ENCODE data around the gene SEPSECS. TPM values are rescaled to one million over a fixed set of nuclear protein-coding genes. Genes with fewer than 3 reads are reported as not detected.

SEPSECS gene
- total RNA-seq, 1 donor from 2014 or later = 10.3 TPM

DNA sequence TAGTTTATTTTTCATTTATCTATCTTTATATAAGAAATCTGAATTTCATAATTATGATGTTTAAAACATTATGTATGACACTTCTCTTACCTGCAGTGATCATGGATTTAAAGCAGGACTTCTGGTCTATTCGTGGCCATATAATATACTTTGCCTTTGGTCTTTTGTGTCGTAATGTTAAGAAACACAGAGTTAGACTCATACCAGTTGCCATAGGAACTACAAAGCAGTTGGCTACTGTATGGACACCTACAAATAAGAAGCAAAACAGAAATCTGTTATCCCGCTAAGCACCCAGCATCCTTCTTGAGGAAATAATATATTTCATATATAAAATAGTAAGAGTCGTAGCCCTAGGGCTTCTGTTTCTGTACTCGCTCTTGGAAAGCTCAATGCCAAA is 4.3 kb downstream of the SEPSECS start:
- H3K27me3 Mint-ChIP-seq (ENCODE audit: low read depth) = no peaks in the 10 kb centered on the region

DNA sequence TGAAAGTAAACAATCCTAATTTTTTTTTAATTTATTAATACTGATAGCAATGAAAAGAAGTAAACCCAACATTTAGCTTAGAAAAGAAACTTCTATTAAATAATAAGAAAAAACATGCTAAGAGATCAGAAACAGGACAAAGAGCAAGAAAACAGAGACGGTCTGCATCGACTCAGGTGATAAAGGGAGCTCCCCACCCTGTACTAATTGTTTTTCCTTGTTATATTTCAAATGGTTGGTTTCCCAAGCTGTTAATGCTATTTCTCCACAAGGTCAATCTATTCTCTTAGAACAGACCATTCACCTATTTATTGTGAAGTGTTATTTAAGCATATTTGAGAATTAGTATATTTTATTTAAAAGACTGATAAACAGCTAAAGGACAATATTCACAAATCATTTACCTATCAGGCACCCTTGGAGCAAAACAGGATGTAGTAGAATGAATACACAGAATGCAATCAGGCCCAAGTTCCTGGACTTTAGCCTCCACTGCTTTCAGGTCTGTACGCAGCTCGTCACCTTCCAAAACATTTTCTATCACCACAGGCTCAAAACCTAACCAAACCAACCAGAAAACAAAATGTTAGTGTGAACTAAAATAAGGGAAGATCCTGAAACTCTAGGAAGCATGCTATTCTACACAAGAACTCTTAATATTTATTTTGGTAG is 5.5 kb downstream of the SEPSECS start:
- Mint-ChIP-seq H3K4me3 (no peak overlapping the region), H3K27me3 (ENCODE audit: low read depth) (no peaks in the 10 kb centered on the region), H3K36me3 (peaks cover 10% of the 10 kb centered on the region), H3K27ac (no peak overlapping the region), H3K4me1 (peaks cover 7% of the 10 kb centered on the region), H3K9me3 (no peaks in the 10 kb centered on the region)
- DNase-seq (ENCODE audit: low spot score in 2 of 2, unreplicated experiment in 2 of 2) = no peak
- TF ChIP-seq, protein P1, sequence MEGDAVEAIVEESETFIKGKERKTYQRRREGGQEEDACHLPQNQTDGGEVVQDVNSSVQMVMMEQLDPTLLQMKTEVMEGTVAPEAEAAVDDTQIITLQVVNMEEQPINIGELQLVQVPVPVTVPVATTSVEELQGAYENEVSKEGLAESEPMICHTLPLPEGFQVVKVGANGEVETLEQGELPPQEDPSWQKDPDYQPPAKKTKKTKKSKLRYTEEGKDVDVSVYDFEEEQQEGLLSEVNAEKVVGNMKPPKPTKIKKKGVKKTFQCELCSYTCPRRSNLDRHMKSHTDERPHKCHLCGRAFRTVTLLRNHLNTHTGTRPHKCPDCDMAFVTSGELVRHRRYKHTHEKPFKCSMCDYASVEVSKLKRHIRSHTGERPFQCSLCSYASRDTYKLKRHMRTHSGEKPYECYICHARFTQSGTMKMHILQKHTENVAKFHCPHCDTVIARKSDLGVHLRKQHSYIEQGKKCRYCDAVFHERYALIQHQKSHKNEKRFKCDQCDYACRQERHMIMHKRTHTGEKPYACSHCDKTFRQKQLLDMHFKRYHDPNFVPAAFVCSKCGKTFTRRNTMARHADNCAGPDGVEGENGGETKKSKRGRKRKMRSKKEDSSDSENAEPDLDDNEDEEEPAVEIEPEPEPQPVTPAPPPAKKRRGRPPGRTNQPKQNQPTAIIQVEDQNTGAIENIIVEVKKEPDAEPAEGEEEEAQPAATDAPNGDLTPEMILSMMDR (IDR thresholded peaks at IDR 0.05; ENCODE audit: unreplicated experiment) = no peak

More for the DNA sequence above, 4.3 kb downstream of the SEPSECS start:
- Mint-ChIP-seq H3K27ac (no peak overlapping the region), H3K4me1 (peaks cover 16% of the 10 kb centered on the region), H3K36me3 (peaks cover 6% of the 10 kb centered on the region), H3K9me3 (no peaks in the 10 kb centered on the region), H3K4me3 (no peak overlapping the region)
- TF ChIP-seq, protein P1 (IDR thresholded peaks at IDR 0.05; ENCODE audit: unreplicated experiment) = no peak
- no peak for DNase-seq (ENCODE audit: low spot score in 2 of 2, unreplicated experiment in 2 of 2)

DNA sequence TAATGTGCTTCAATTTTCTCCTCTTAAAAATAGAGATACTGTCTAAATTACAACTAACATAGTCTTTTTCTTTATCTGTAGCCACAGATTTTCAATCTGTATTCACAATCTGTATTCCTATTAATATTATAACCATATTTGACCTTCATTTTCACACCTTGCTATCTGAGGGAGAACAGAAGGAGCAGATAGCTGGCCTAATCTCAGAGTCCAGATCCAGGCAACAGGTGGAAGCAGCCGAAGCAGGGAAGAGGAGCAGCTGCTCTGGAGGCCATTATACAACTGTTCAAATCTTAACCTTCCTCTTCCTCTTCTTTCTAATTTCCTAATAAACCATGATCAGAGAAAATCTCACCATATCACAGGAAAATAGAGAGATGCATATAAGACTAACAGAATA is 14.2 kb downstream of the SEPSECS start:
- Mint-ChIP-seq H3K4me3 (no peak overlapping the region), H3K27ac (no peak overlapping the region), H3K27me3 (ENCODE audit: low read depth) (no peaks in the 10 kb centered on the region), H3K4me1 (no peaks in the 10 kb centered on the region), H3K36me3 (peaks cover 4% of the 10 kb centered on the region), H3K9me3 (no peaks in the 10 kb centered on the region)
- TF ChIP-seq, protein P1 (IDR thresholded peaks at IDR 0.05; ENCODE audit: unreplicated experiment) = no peak
- no peak for DNase-seq (ENCODE audit: low spot score in 2 of 2, unreplicated experiment in 2 of 2)

DNA sequence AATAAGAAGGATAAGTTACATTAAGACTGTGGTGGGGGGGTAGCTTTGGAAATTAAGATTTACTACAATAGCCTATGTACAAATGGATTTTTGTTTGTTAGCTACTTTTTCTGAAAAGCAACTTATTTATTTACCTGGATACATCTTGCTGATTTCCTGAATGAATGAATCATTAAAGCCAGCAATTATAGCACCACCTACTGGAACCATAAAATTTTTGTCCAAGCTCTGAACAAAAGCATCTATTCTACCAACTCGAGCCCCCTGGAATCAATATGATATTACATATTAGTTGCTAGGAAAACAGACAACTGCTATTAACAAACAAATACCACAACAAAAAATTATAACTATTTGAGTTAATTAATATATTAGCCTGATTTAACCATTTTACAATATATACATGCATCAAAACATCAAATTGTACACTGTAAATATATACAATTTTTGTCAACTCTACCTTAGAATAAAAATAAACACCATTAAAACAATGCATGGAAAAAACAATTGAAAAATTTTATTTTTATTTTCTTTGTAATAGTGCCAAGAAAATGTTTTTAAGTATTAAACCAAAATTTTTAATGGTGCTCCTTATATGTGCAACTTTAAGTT is 15.3 kb downstream of the SEPSECS start:
- no peak overlapping the region for H3K27ac Mint-ChIP-seq
- no peak overlapping the region for H3K4me3 Mint-ChIP-seq
- DNase-seq (ENCODE audit: low spot score in 2 of 2, unreplicated experiment in 2 of 2) = no peak
- H3K27me3 Mint-ChIP-seq (ENCODE audit: low read depth) = no peaks in the 10 kb centered on the region
- H3K4me1 Mint-ChIP-seq = no peaks in the 10 kb centered on the region
- TF ChIP-seq, protein P1 (IDR thresholded peaks at IDR 0.05; ENCODE audit: unreplicated experiment) = peak; percentile 50
- no peaks in the 10 kb centered on the region for H3K36me3 Mint-ChIP-seq
- H3K9me3 Mint-ChIP-seq = no peaks in the 10 kb centered on the region

DNA sequence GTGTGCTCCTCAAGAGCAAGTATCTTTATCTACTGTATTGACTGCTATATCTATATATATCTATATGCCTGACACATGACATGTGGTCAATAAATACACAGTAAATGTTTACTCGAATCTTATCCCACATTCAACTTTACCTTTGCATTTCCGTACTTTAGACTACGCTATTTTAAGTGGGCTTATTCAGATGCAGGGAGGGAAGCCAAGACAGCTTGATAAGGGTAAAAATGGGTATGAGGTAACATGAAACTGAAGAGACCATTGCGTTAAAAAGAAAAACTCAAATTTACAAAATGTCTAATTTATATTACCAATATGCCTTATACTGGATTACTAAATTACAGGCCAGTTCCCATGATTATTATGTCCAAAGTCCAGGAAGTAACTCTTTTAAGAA is 17.8 kb downstream of the SEPSECS start:
- no peaks in the 10 kb centered on the region for H3K9me3 Mint-ChIP-seq
- H3K36me3 Mint-ChIP-seq = peaks cover 13% of the 10 kb centered on the region
- H3K4me1 Mint-ChIP-seq = no peaks in the 10 kb centered on the region
- no peaks in the 10 kb centered on the region for H3K27me3 Mint-ChIP-seq (ENCODE audit: low read depth)
- TF ChIP-seq, protein P1 (IDR thresholded peaks at IDR 0.05; ENCODE audit: unreplicated experiment) = no peak
- no peak overlapping the region for H3K4me3 Mint-ChIP-seq
- no peak overlapping the region for H3K27ac Mint-ChIP-seq
- DNase-seq (ENCODE audit: low spot score in 2 of 2, unreplicated experiment in 2 of 2) = no peak

Data from mesothelial cell of epicardium (in vitro differentiated cells).